DOHH2 (cell line): ENCODE measurements around the gene CD93.

Experiments used
- H3F3A ChIP-seq: fragments of 200-600 bp; sonication (generic), shearing (Covaris generic); 2 replicates; pipeline ENCODE4 v1.6.0; 2016; ENCODE audit warnings: antibody characterized with exemption, mild to moderate bottlenecking; ENCODE audit not compliant: control insufficient read depth, insufficient read depth
- H3K27ac ChIP-seq: fragments of 200-600 bp; sonication (generic); 2 replicates; pipeline ENCODE4 v1.5.1; 2014; ENCODE audit warnings: low read depth, mild to moderate bottlenecking, low read length, moderate library complexity
- H3K27me3 ChIP-seq: fragments of 200-600 bp; sonication (generic); 2 replicates; pipeline ENCODE4 v1.6.1; 2014; ENCODE audit warnings: mild to moderate bottlenecking, low read length, mixed read lengths; ENCODE audit not compliant: control insufficient read depth
- H3K36me3 ChIP-seq: fragments of 200-600 bp; sonication (generic); 2 replicates; pipeline ENCODE4 v1.6.1; 2014; ENCODE audit warnings: mild to moderate bottlenecking, low read length, moderate library complexity, mixed read lengths; ENCODE audit not compliant: control insufficient read depth
- H3K4me1 ChIP-seq: fragments of 200-600 bp; sonication (generic); 2 replicates; pipeline ENCODE4 v1.6.1; 2014; ENCODE audit warnings: mild to moderate bottlenecking, low read length, mixed read lengths; ENCODE audit not compliant: control insufficient read depth
- H3K4me2 ChIP-seq: fragments of 200-600 bp; sonication (generic); 2 replicates; pipeline ENCODE4 v1.6.0; 2014; ENCODE audit warnings: mild to moderate bottlenecking, low read length, moderate library complexity
- H3K4me3 ChIP-seq: fragments of 200-600 bp; sonication (generic); 2 replicates; pipeline ENCODE4 v1.5.1; 2014; ENCODE audit warnings: mild to moderate bottlenecking, low read length, mixed read lengths
- H3K79me2 ChIP-seq: fragments of 200-600 bp; sonication (generic); 2 replicates; pipeline ENCODE4 v1.6.1; 2014; ENCODE audit warnings: mild to moderate bottlenecking, low read length, mixed read lengths; ENCODE audit not compliant: control insufficient read depth
- H3K9me2 ChIP-seq: fragments of 200-600 bp; sonication (generic); replicated peaks from 2 replicates; pipeline ENCODE4 v1.6.1; 2014; ENCODE audit warnings: mild to moderate bottlenecking, low read length, mixed read lengths; ENCODE audit not compliant: control insufficient read depth
- H3K9me3 ChIP-seq: fragments of 200-600 bp; sonication (generic); 2 replicates; pipeline ENCODE4 v1.6.1; 2014; ENCODE audit warnings: antibody characterized with exemption, low read length, mixed read lengths; ENCODE audit not compliant: control insufficient read depth, insufficient read depth
- H4K20me1 ChIP-seq: fragments of 200-600 bp; sonication (generic); 2 replicates; pipeline ENCODE4 v1.6.0; 2014; ENCODE audit warnings: low read depth, mild to moderate bottlenecking, antibody characterized with exemption, low read length, moderate library complexity; ENCODE audit not compliant: control insufficient read depth, insufficient read depth
- EZH2phosphoT487 ChIP-seq: fragments of 200-600 bp; sonication (generic); IDR thresholded peaks from 2 replicates; pipeline ENCODE4 v1.6.1; 2017; ENCODE audit warnings: borderline replicate concordance, mild to moderate bottlenecking, antibody characterized with exemption, low read length, moderate library complexity, mixed read lengths
- TF ChIP-seq, protein P1 (sequence below): fragments of 200-600 bp; sonication (generic); IDR thresholded peaks from one replicate; pipeline ENCODE4 v1.5.1; 2014; ENCODE audit warnings: antibody characterized with exemption, mild to moderate bottlenecking, low read depth, low read length; ENCODE audit not compliant: poor library complexity, severe bottlenecking

CD93 gene

DNA sequence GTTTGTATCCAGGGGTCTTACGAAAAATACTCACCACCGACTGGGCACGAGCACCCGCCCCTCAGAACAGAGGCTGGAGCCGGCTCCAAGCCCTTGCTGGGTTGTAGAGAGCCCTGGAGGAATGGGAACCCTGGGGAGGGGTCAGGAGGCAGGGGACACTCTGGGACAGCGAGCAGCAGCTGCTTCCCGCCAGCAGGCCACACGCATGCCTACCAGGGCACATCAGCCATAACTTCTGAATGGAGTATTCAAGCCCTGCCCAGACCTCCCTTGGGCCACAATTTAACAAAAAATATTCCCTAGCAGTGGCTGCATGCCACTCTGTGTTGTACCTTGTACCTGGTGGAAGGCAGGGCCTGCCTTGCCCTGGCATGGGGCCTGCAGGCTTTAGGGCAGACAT is 31.6 kb upstream of the CD93 start:
- Histone ChIP-seq H3K4me2 (no peak overlapping the region), H3K9me2 (no peaks in the 10 kb centered on the region), H3K4me1 (no peaks in the 10 kb centered on the region), H3K4me3 (no peak overlapping the region), H3K27ac (no peak overlapping the region), H3K27me3 (no peaks in the 10 kb centered on the region), H3K79me2 (no peaks in the 10 kb centered on the region), H4K20me1 (no peaks in the 10 kb centered on the region), H3K9me3 (no peaks in the 10 kb centered on the region), H3K36me3 (no peaks in the 10 kb centered on the region), H3F3A (no peaks in the 10 kb centered on the region)
- TF ChIP-seq, protein P1, sequence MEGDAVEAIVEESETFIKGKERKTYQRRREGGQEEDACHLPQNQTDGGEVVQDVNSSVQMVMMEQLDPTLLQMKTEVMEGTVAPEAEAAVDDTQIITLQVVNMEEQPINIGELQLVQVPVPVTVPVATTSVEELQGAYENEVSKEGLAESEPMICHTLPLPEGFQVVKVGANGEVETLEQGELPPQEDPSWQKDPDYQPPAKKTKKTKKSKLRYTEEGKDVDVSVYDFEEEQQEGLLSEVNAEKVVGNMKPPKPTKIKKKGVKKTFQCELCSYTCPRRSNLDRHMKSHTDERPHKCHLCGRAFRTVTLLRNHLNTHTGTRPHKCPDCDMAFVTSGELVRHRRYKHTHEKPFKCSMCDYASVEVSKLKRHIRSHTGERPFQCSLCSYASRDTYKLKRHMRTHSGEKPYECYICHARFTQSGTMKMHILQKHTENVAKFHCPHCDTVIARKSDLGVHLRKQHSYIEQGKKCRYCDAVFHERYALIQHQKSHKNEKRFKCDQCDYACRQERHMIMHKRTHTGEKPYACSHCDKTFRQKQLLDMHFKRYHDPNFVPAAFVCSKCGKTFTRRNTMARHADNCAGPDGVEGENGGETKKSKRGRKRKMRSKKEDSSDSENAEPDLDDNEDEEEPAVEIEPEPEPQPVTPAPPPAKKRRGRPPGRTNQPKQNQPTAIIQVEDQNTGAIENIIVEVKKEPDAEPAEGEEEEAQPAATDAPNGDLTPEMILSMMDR = no peak
- TF ChIP-seq EZH2phosphoT487 = no peak

GRCh38 chr20:23116311-23117089 is 30.4 kb upstream of the CD93 start:
- H3K79me2 ChIP-seq = no peaks in the 10 kb centered on the region
- H3K4me2 ChIP-seq = no peak overlapping the region
- TF ChIP-seq, protein P1 = no peak
- TF ChIP-seq EZH2phosphoT487 = no peak

GRCh38 chr20:23115822-23116221 is 29.7 kb upstream of the CD93 start:
- Histone ChIP-seq H3K4me3 (no peak overlapping the region), H3K27me3 (no peaks in the 10 kb centered on the region), H3K4me1 (no peaks in the 10 kb centered on the region), H3K79me2 (no peaks in the 10 kb centered on the region), H3K27ac (no peak overlapping the region), H3K36me3 (no peaks in the 10 kb centered on the region), H3K4me2 (no peak overlapping the region), H4K20me1 (no peaks in the 10 kb centered on the region), H3K9me3 (no peaks in the 10 kb centered on the region), H3K9me2 (no peaks in the 10 kb centered on the region), H3F3A (no peaks in the 10 kb centered on the region)
- TF ChIP-seq EZH2phosphoT487 = no peak
- TF ChIP-seq, protein P1 = no peak

More at GRCh38 chr20:23116311-23117089, 30.4 kb upstream of the CD93 start:
- Histone ChIP-seq H3F3A (no peaks in the 10 kb centered on the region), H3K4me3 (no peak overlapping the region), H3K9me3 (no peaks in the 10 kb centered on the region), H3K9me2 (no peaks in the 10 kb centered on the region), H4K20me1 (no peaks in the 10 kb centered on the region), H3K27me3 (no peaks in the 10 kb centered on the region), H3K4me1 (no peaks in the 10 kb centered on the region), H3K27ac (no peak overlapping the region), H3K36me3 (no peaks in the 10 kb centered on the region)
